Pancreas (tissue), 10 donors: ENCODE data around the gene KCNK7. TPM values are rescaled to one million over a fixed set of nuclear protein-coding genes. Genes with fewer than 3 reads are reported as not detected.
A peak's percentile ranks its signal among the peaks of the same experiment; 100 is the strongest.

Source experiments
- ATAC-seq, 4 donors: fragments of 200-7000 bp; cut with Tn5 transposase; one replicate each; pipeline versions ENCODE4 v1.8.0 to v1.9.1; 2020; ENCODE audit warnings: mild to moderate bottlenecking in 4 of 4, moderate library complexity in 4 of 4
- DNase-seq, 6 donors: peaks; one replicate each; pipeline ENCODE4 v3.0.0-alpha.2; 2020
- FAIRE-seq: peaks from 2 replicates; lab custom pipeline; 2012; peaks lifted over from hg19 to GRCh38; lab: Jason Lieb, UNC
- H3K27ac ChIP-seq, 4 donors: fragments of 200-600 bp; sonication (generic); 1 replicate in 3 of 4; 2 replicates in 1 of 4; pipeline versions ENCODE4 v1.5.0 to v1.8.0; 2020
- H3K27me3 ChIP-seq, 4 donors: fragments of 200-600 bp; one replicate each; pipeline ENCODE4 v1.8.0; 2021
- H3K36me3 ChIP-seq, 3 donors: fragments of 200-600 bp; sonication (generic) in 1 of 3; one replicate each; pipeline versions ENCODE4 v1.5.0 to v1.8.0; 2020 to 2021
- H3K4me1 ChIP-seq, 3 donors: fragments of 200-600 bp; one replicate each; pipeline ENCODE4 v1.8.0; 2021
- H3K4me3 ChIP-seq, 4 donors: fragments of 200-600 bp; sonication (generic) in 2 of 4; one replicate each; pipeline versions ENCODE4 v1.5.0 to v1.8.0; 2020 to 2021
- H3K9me3 ChIP-seq, 4 donors: fragments of 200-600 bp; one replicate each; pipeline ENCODE4 v1.8.0; 2021
- WGBS, 2 donors: extraction: QIAGEN DNeasy Blood & Tissue Kit; methylation state at CpG; one replicate each; pipeline ENCODE4 v1.1.7; 2013; 5-methylcytosine and 5-hydroxymethylcytosine counted together
- intact Hi-C, 3 donors: fragments of 100-400 bp; cut with DNase I; formaldehyde crosslinking; loops; one replicate each; pipeline versions ENCODE4 v1.11.1 to v1.14.2; 2022
- polyA plus RNA-seq, 2 donors: library from polyadenylated mRNA; stranded (reverse); fragments of 200-250 nt; gene quantifications; one replicate each; pipeline ENCODE4 v1.2.3, GENCODE V29; 2013
- total RNA-seq, 6 donors: library from RNA; stranded (reverse); fragmentation: NEBNext Ultra II Directional in 4 of 6; extraction: Animal tissue kit (Norgen Biotek cat#: 25700) in 4 of 6; gene quantifications; one replicate each; pipeline versions ENCODE4 v1.2.1 to v1.2.4, GENCODE V29; 2021 to 2023
- TF ChIP-seq, protein P1 (sequence below), 4 donors: fragments of 200-600 bp; sonication (generic) in 3 of 4; IDR thresholded peaks; one replicate each; pipeline versions ENCODE4 v1.5.0 to v1.8.0; 2021; ENCODE audit warnings: antibody characterized with exemption in 4 of 4
- donor health status: healthy with polysubstance abuse.
- donor health status: DM: no; HTN: no; CAD: no; lungs with moderate emphysema.
- donor health status: DM: no; HTN: no; CAD: no.
- donor health status: control.
- donor health status: control.
- donor health status: Bipolar disorder and iron deficiency.
- donor health status: DM: yes; HTN: yes; CAD: no.
- donor health status: DM: no; HTN: no; CAD: no.
- donor health status: DM: no; HTN: no; CAD: no.
- donor health status: DM: yes; HTN: yes; CAD: no.

The KCNK7 gene
- total and polyA plus RNA-seq, 8 donors: 0.19 to 1.6 (median 0.84) TPM; not detected in 3

DNA sequence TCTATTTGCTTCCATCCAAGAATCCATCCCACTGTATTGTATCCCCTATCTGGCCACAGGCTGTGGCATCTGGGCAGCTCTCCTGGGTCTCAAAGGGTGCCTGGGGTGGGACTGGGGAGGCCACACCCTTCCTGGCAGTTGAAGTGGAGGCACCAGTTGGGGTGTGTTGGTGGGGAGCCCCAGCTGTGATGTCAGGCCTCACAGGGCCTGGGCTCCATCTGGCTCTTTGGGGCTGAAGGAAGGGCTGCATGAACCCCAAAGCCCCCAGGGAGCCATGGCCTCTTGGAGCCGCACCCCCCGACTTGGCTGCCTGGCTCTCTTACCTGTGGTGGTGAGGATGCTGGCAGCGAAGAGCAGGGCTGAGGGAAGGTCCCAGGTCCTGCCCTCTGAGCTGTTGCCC, 469 bp downstream of the KCNK7 start:
- no peaks in the 10 kb centered on the region for H3K27me3 ChIP-seq
- FAIRE-seq (no peak), ATAC-seq (no peak), DNase-seq (no peak)
- no peaks in the 10 kb centered on the region for H3K4me1 ChIP-seq
- TF ChIP-seq, protein P1, sequence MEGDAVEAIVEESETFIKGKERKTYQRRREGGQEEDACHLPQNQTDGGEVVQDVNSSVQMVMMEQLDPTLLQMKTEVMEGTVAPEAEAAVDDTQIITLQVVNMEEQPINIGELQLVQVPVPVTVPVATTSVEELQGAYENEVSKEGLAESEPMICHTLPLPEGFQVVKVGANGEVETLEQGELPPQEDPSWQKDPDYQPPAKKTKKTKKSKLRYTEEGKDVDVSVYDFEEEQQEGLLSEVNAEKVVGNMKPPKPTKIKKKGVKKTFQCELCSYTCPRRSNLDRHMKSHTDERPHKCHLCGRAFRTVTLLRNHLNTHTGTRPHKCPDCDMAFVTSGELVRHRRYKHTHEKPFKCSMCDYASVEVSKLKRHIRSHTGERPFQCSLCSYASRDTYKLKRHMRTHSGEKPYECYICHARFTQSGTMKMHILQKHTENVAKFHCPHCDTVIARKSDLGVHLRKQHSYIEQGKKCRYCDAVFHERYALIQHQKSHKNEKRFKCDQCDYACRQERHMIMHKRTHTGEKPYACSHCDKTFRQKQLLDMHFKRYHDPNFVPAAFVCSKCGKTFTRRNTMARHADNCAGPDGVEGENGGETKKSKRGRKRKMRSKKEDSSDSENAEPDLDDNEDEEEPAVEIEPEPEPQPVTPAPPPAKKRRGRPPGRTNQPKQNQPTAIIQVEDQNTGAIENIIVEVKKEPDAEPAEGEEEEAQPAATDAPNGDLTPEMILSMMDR (IDR thresholded peaks at IDR 0.05): no peak
- no peak overlapping the region for H3K4me3 ChIP-seq
- 76 to 79% methylated on average over 3 of the region's 3 CpGs for WGBS, 2 donors
- intact Hi-C loops: no loop called here
- no peaks in the 10 kb centered on the region for H3K9me3 ChIP-seq
- H3K27ac ChIP-seq: no peak overlapping the region
- peaks cover 0 to 16% (median 5%) of the 10 kb centered on the region in 3 donors for H3K36me3 ChIP-seq

DNA sequence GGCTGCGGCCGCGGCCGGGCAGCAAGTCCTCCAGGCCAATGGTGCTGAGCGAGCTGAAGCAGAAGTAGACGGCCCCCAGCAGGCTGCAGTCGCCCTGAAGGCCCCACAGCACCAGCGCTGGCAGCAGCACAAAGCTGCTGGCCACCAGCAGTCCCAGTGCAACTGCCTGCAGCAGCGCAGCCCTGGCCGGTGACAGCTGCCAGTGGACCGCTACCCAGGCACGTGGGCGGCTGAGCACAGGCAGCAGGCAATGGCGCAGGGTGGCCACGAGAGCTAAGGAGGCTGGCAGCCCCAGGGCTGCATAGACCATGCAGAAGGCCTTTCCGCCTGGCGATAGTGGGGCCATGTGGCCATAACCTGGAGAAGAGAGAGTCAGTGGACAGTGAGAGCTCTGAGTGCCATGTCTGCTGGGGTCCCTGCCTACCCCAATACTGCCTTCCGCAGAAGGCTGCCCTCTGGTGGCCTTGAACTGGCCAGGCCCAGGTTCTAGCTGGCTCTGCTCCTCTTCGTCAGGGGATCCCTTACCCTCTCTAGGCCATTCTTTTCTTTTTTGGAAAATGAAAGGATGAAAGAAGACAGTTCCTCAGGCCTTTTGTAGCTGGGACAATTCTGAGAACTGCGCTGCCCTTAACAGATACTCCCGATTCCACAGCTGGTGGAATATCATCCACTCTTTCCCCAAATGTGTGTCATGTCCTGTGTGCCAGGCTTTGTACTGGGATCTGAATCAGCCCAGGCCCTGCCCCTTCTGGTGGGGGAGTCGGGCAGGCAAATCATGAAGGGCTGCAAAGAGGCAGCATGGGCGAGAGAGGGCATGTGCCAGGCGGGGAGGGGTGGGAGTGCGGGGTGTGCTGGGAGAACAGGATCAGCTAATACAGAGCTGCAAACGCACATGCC, 1.8 kb downstream of the KCNK7 start:
- no peaks in the 10 kb centered on the region for H3K9me3 ChIP-seq
- TF ChIP-seq, protein P1 (IDR thresholded peaks at IDR 0.05): peak in 2 of 4 donors; percentile 12 to 37
- DNase-seq (peak in 2 of 6 donors; percentile 34 to 75), FAIRE-seq (no peak), ATAC-seq (peak in 3 of 4 donors; percentile 28 to 48 (median 33))
- no peak overlapping the region for H3K4me3 ChIP-seq
- peaks cover 0 to 13% (median 5%) of the 10 kb centered on the region in 3 donors for H3K36me3 ChIP-seq
- H3K4me1 ChIP-seq: no peaks in the 10 kb centered on the region
- no peak overlapping the region for H3K27ac ChIP-seq
- WGBS, 2 donors: 78 to 83% methylated on average over 26 of the region's 26 CpGs
- intact Hi-C loops: no loop called here
- H3K27me3 ChIP-seq: no peaks in the 10 kb centered on the region

DNA sequence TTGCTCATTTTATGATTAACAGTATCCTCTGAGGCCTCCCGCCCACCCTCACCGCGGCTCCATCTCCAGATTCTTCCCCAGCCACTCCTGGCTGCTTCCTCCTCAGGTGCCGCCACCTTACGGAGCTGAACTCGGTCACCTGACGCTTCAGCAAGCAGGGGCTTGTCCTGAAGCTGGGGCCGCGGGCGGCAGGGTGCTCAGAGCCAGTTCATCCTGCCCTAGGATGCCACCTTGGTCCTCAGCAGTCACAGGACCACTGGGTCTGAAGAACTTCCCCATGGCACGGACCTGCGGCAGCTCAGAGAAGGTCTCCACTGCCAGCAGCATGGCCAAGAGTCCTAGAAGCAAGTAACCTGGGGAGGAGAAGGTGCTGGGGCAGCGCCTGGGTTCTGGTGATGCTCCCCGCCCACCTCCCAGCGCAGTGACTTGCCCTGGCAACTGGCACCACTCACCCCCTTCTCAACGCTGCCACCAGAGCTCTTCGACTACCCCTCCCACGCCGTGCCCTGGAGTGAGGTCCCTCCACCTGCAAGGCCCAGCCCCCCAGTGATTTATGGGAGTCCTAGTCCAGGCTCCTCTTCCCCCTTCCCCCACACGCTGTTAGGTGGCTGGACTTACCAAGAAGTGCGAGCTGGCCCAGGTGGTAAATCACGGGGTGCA, 2.6 kb downstream of the KCNK7 start:
- H3K27me3 ChIP-seq: no peaks in the 10 kb centered on the region
- ATAC-seq (no peak), DNase-seq (peak in 3 of 6 donors; percentile 19 to 68 (median 33)), FAIRE-seq (no peak)
- peak overlapping the region in 1 of 4 donors; percentile 31 for H3K4me3 ChIP-seq
- no peaks in the 10 kb centered on the region for H3K9me3 ChIP-seq
- no peak overlapping the region for H3K27ac ChIP-seq
- peaks cover 0 to 5% (median under 1%) of the 10 kb centered on the region in 3 donors for H3K36me3 ChIP-seq
- TF ChIP-seq, protein P1 (IDR thresholded peaks at IDR 0.05): no peak
- WGBS, 2 donors: 73 to 77% methylated on average over 22 of the region's 22 CpGs
- no peaks in the 10 kb centered on the region for H3K4me1 ChIP-seq
- intact Hi-C loops: no loop called here

DNA sequence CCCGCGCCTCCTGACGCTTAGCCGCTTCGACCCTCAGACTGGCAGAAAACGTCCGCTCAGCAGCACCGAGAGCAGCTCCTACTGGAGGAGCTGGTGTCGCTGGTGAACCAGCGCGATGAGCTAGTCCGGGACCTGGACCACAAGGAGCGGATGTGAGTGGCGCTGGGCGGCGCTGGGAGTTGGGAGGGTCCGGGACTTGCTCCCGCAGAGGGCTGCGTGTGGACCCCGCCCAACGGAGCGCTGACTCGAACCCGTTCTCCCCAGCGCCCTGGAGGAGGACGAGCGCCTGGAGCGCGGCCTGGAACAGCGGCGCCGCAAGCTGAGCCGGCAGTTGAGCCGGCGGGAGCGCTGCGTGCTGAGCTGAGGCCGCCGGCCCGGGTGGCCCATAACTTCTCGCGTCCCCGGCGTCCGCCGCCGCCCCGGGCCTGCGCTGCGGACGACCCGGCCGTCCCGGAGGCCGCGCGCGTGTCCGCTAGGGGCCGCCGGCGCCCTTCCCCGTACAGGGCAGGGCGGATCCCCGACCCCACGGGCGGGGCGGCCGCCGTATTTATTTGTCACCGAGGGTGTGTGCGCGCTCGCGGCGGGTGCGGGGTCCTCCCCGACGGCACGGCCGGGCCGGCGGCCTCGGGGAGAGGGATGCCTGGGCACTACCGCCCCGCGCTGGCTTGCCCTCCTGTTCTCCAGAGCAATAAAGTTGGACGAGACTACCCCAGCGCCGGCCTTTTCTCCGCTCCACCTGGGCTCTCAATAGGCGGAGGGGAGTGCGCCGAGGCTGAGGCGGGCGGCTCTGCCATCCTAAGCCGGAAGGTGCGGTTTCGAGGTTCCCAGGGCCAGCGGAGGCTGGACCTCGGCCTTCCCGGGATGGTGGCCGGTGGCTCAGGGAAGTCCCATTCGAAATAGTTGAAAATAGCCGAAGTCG, 3.4 kb downstream of the KCNK7 start:
- H3K4me3 ChIP-seq: peak overlapping the region in 2 of 4 donors; percentile 31 to 36
- 18 to 20% methylated on average over 84 to 106 of the region's 106 CpGs for WGBS, 2 donors
- DNase-seq (peak in 4 of 6 donors; percentile 44 to 81 (median 70)), FAIRE-seq (no peak), ATAC-seq (peak; percentile 36 to 76 (median 72))
- H3K4me1 ChIP-seq: no peaks in the 10 kb centered on the region
- no peaks in the 10 kb centered on the region for H3K27me3 ChIP-seq
- TF ChIP-seq, protein P1 (IDR thresholded peaks at IDR 0.05): peak in 2 of 4 donors; percentile 8 to 17
- no peaks in the 10 kb centered on the region for H3K9me3 ChIP-seq
- intact Hi-C loops: no loop called here
- H3K36me3 ChIP-seq: no peaks in the 10 kb centered on the region
- peak overlapping the region in 1 of 4 donors; percentile 33 for H3K27ac ChIP-seq
